Measurements from ENCODE around the gene SUCLG2.

SUCLG2 gene

GRCh38 chr3:67376416-67376815, 278.0 kb downstream of the SUCLG2 start:
- no peak for DNase-seq

- DNase-seq: no peak
Observed at GRCh38 chr3:67375976-67376375, 278.4 kb downstream of the SUCLG2 start.

- DNase-seq: no peak
Observed at GRCh38 chr3:67362686-67363085, 291.7 kb downstream of the SUCLG2 start.

- no peak for DNase-seq
Observed at GRCh38 chr3:67361770-67362169, 292.6 kb downstream of the SUCLG2 start.

GRCh38 chr3:67361323-67361722, 293.1 kb downstream of the SUCLG2 start:
- DNase-seq: no peak

GRCh38 chr3:67357610-67358458, 296.6 kb downstream of the SUCLG2 start:
- peak; percentile 8 for DNase-seq

- no peak for DNase-seq
Observed at GRCh38 chr3:67349551-67350174, 304.7 kb downstream of the SUCLG2 start.

- no peak for DNase-seq
Observed at GRCh38 chr3:67346081-67346480, 308.3 kb downstream of the SUCLG2 start.

- no peak for DNase-seq
Observed at GRCh38 chr3:67335813-67336212, 318.6 kb downstream of the SUCLG2 start.

- no peak for DNase-seq
Observed at GRCh38 chr3:67334588-67334987, 319.8 kb downstream of the SUCLG2 start.

- no peak for DNase-seq
Observed at GRCh38 chr3:67329358-67329757, 325.1 kb downstream of the SUCLG2 start.

- no peak for DNase-seq
Observed at GRCh38 chr3:67327582-67327981, 326.8 kb downstream of the SUCLG2 start.

- no peak for DNase-seq
Observed at GRCh38 chr3:67325231-67325630, 329.2 kb downstream of the SUCLG2 start.
